NT2/D1 (cell line): ENCODE results near the gene ACBD4.

Source experiments
- DNase-seq: peaks from one replicate; pipeline ENCODE4 v3.0.0-alpha.2; 2011; ENCODE audit warnings: low read depth, low spot score
- H3K27me3 ChIP-seq: 2 replicates; pipeline ENCODE4 v1.6.0; 2011; ENCODE audit warnings: mild to moderate bottlenecking; ENCODE audit not compliant: insufficient read length, insufficient read depth
- H3K36me3 ChIP-seq: 2 replicates; pipeline ENCODE4 v1.6.1; 2011; ENCODE audit warnings: mild to moderate bottlenecking, low read length, mixed read lengths; ENCODE audit not compliant: insufficient read depth, insufficient read length
- H3K4me1 ChIP-seq: 2 replicates; pipeline ENCODE4 v1.5.1; 2011; ENCODE audit not compliant: insufficient read depth, insufficient read length
- H3K4me3 ChIP-seq: 2 replicates; pipeline ENCODE4 v1.5.1; 2011; ENCODE audit warnings: low read depth; ENCODE audit not compliant: insufficient read length
- H3K9ac ChIP-seq: 2 replicates; pipeline ENCODE4 v1.6.0; 2011; ENCODE audit warnings: low read depth; ENCODE audit not compliant: insufficient read length
- H3K9me3 ChIP-seq: 2 replicates; pipeline ENCODE4 v1.5.1; 2011; ENCODE audit warnings: mild to moderate bottlenecking, low read length; ENCODE audit not compliant: insufficient read depth
- SUZ12 ChIP-seq: IDR thresholded peaks from 2 replicates; pipeline ENCODE4 v1.6.1; 2011; ENCODE audit not compliant: insufficient read length, insufficient read depth; ENCODE audit errors: extremely low read depth
- YY1 ChIP-seq: IDR thresholded peaks from 2 replicates; pipeline ENCODE4 v1.6.1; 2011; ENCODE audit not compliant: insufficient read length, insufficient read depth
- ZNF274 ChIP-seq: IDR thresholded peaks from 2 replicates; pipeline ENCODE4 v1.6.1; 2011; ENCODE audit warnings: mild to moderate bottlenecking, low read depth, low read length

ACBD4 gene

GRCh38 chr17:45135192-45135977, at the start of gene ACBD4:
ACBD4 (plus strand) TSS chr17:45135687; CDS start chr17:45136145, 458 bp downstream.
- H3K36me3 ChIP-seq: no peaks in the 10 kb centered on the region
- TF ChIP-seq SUZ12: no peak
- no peak for TF ChIP-seq YY1
- no peak for TF ChIP-seq ZNF274
- H3K27me3 ChIP-seq: no peaks in the 10 kb centered on the region
- H3K9me3 ChIP-seq: peaks cover 17% of the 10 kb centered on the region; the same call in 1 of the 2 replicates
- DNase-seq: peak; percentile 90
- no peak within 1 kb of the TSS for H3K9ac ChIP-seq
- no peak within 1 kb of the TSS for H3K4me3 ChIP-seq
- peaks cover 15% of the 10 kb centered on the region for H3K4me1 ChIP-seq

DNA sequence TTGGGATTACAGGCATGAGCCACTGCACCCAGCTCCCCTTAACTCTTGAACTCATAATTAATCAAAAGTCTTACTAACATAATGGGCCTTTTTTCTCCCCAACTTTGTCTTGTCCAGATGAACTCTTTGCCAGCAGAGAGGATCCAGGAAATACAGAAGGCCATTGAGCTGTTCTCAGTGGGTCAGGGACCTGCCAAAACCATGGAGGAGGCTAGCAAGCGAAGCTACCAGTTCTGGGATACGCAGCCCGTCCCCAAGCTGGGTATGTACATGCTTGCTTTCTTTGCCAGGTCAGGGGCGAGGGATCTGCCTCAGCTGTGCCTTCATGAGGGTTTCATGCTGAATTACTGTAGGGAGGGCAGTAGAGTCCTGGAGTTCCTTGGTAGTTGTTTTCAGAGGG, 49.1 kb upstream of the ACBD4 start:
- H3K9me3 ChIP-seq: no peaks in the 10 kb centered on the region
- no peak overlapping the region for H3K4me3 ChIP-seq
- no peak overlapping the region for H3K9ac ChIP-seq
- TF ChIP-seq SUZ12 (no peak), ZNF274 (no peak), YY1 (no peak)
- peaks cover 88% of the 10 kb centered on the region for H3K36me3 ChIP-seq
- no peaks in the 10 kb centered on the region for H3K27me3 ChIP-seq
- H3K4me1 ChIP-seq: peaks cover 5% of the 10 kb centered on the region
- no peak for DNase-seq

- Histone ChIP-seq H3K9ac (no peak overlapping the region), H3K4me3 (no peak overlapping the region), H3K9me3 (no peaks in the 10 kb centered on the region), H3K4me1 (peaks cover 5% of the 10 kb centered on the region), H3K36me3 (peaks cover 88% of the 10 kb centered on the region), H3K27me3 (no peaks in the 10 kb centered on the region)
- no peak for DNase-seq
- TF ChIP-seq SUZ12 (no peak), ZNF274 (no peak), YY1 (no peak)
Observed at GRCh38 chr17:45086865-45087503, 48.5 kb upstream of the ACBD4 start.

GRCh38 chr17:45087504-45087975, 47.9 kb upstream of the ACBD4 start:
- DNase-seq: no peak
- Histone ChIP-seq H3K4me3 (no peak overlapping the region), H3K36me3 (peaks cover 85% of the 10 kb centered on the region), H3K27me3 (no peaks in the 10 kb centered on the region), H3K4me1 (peaks cover 5% of the 10 kb centered on the region), H3K9ac (no peak overlapping the region), H3K9me3 (no peaks in the 10 kb centered on the region)
- TF ChIP-seq YY1 (no peak), ZNF274 (no peak), SUZ12 (no peak)

- TF ChIP-seq SUZ12: no peak
- no peak for TF ChIP-seq YY1
- no peak for TF ChIP-seq ZNF274
- DNase-seq: no peak
- H3K9ac ChIP-seq: no peak overlapping the region
Observed at GRCh38 chr17:45087978-45088377, 47.5 kb upstream of the ACBD4 start.

DNA sequence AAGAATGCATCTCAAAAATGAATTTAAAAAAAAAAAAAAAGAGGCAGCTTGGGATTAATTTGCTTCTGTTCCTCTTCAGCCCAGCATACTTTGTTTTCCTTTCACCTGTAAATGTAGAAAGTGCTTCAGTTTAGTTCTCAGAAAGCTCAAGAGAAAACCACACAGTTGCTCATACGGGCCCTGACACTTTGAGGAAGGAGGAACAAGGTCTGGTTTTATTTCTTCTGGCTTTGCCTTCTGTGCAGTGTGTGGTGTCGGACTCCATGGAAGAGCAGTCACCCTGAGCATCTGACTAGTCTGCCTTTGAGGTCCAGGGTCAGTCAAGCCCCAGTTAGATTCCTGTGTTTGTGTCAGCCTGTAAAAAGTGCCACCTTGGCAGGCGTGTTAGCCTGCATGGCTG, 46.7 kb upstream of the ACBD4 start:
- no peak overlapping the region for H3K4me3 ChIP-seq
- H3K4me1 ChIP-seq: peaks cover 9% of the 10 kb centered on the region
- no peak overlapping the region for H3K9ac ChIP-seq
- peaks cover 83% of the 10 kb centered on the region for H3K36me3 ChIP-seq
- H3K27me3 ChIP-seq: no peaks in the 10 kb centered on the region
- H3K9me3 ChIP-seq: no peaks in the 10 kb centered on the region
- DNase-seq: no peak
- TF ChIP-seq SUZ12: no peak
- TF ChIP-seq YY1: no peak
- no peak for TF ChIP-seq ZNF274

More at GRCh38 chr17:45087978-45088377, 47.5 kb upstream of the ACBD4 start:
- no peaks in the 10 kb centered on the region for H3K9me3 ChIP-seq
- H3K4me1 ChIP-seq: peaks cover 8% of the 10 kb centered on the region
- H3K4me3 ChIP-seq: no peak overlapping the region
- peaks cover 82% of the 10 kb centered on the region for H3K36me3 ChIP-seq
- H3K27me3 ChIP-seq: no peaks in the 10 kb centered on the region

DNA sequence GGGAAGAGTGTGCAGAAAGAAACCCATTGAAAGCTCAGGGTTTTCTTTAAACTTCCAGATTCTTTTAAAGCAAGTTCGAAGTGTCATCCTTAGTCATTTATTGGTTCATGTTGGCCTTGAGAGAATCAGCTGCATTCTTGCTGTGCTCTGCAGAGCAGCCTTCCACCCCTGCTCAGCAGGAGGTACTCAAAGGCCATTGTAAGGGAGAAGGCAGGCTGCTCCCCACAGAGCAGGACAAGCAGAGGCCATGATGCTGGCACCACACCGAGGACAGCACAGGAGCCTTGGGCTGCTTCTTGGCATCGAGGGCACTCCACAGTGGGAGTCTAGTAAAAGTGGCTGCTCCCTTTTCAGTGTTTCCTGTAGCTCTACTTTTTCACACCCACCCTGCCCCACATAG, 44.8 kb upstream of the ACBD4 start:
- H3K4me1 ChIP-seq: peaks cover 9% of the 10 kb centered on the region
- H3K36me3 ChIP-seq: peaks cover 80% of the 10 kb centered on the region
- H3K4me3 ChIP-seq: no peak overlapping the region
- H3K9me3 ChIP-seq: no peaks in the 10 kb centered on the region
- no peak overlapping the region for H3K9ac ChIP-seq
- H3K27me3 ChIP-seq: no peaks in the 10 kb centered on the region
- DNase-seq: peak; percentile 35
- peak; percentile 35 for TF ChIP-seq YY1
- no peak for TF ChIP-seq SUZ12
- no peak for TF ChIP-seq ZNF274
